WI38 (cell line): ENCODE results near the gene C12orf43.
"Not testable (repeated sequence)": the region's sequence is repeated elsewhere in the genome, so short reads cannot be mapped to it uniquely, and the experiment has no call there.

Experiments
- H3K4me3 ChIP-seq: 2 replicates; pipeline ENCODE4 v1.5.1; 2011; ENCODE audit warnings: low read depth, mild to moderate bottlenecking, control low read depth, low read length
- TF ChIP-seq, protein P1 (sequence below): IDR thresholded peaks from 2 replicates; pipeline ENCODE4 v1.5.1; 2012; ENCODE audit warnings: low read depth, mild to moderate bottlenecking, control low read depth, low read length

The C12orf43 gene, protein sequence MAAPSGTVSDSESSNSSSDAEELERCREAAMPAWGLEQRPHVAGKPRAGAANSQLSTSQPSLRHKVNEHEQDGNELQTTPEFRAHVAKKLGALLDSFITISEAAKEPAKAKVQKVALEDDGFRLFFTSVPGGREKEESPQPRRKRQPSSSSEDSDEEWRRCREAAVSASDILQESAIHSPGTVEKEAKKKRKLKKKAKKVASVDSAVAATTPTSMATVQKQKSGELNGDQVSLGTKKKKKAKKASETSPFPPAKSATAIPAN

DNA sequence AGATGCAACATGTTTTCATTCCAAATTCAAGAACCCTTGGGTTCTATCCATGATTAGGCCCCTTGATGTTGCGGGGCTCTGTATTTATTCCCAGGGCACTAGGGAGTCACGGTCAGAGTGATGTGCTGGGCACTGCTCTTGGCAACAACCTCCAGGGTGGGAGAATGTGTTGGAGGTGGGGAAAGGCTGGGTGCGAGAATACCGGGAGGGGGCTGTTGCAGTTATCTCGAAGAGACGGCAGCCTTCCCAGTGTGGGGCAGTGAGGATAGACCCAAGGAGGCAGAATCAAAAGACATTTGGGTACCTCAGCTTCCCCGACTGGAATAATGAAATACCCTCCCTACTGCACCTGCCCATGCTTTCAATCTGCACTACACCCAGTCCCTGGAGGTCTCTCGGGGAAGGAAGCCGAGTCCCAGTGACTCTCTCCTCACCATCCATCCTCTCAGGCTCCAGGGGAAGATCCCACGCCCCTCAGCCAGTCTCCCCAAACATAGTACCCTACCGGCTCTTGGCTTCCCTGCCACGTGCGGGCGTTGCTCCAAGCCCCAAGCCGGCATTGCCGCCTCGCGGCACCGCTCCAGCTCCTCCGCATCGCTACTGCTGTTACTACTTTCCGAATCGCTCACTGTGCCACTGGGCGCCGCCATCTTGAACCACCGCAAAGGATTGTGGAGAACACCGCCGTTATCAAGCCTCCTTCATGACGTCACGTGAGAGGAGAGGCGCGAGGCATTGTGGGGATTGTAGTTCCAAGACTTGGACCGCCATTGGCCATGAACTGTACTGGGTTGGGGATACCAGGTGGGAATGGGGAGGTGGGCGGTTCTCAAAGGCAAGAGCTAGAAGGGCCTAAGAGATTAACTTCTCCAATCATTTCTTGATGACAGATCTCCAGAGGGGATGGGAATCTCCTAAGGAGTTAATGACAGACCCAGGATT, at the start of gene C12orf43:
Gene C12orf43, minus strand, starts transcription at position 663 of the 942 bp plus-strand sequence. Its CDS starts 13 bp downstream, at position 650.
- peak within 1 kb of the TSS; percentile 98 for H3K4me3 ChIP-seq
- TF ChIP-seq, protein P1, sequence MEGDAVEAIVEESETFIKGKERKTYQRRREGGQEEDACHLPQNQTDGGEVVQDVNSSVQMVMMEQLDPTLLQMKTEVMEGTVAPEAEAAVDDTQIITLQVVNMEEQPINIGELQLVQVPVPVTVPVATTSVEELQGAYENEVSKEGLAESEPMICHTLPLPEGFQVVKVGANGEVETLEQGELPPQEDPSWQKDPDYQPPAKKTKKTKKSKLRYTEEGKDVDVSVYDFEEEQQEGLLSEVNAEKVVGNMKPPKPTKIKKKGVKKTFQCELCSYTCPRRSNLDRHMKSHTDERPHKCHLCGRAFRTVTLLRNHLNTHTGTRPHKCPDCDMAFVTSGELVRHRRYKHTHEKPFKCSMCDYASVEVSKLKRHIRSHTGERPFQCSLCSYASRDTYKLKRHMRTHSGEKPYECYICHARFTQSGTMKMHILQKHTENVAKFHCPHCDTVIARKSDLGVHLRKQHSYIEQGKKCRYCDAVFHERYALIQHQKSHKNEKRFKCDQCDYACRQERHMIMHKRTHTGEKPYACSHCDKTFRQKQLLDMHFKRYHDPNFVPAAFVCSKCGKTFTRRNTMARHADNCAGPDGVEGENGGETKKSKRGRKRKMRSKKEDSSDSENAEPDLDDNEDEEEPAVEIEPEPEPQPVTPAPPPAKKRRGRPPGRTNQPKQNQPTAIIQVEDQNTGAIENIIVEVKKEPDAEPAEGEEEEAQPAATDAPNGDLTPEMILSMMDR: no peak

DNA sequence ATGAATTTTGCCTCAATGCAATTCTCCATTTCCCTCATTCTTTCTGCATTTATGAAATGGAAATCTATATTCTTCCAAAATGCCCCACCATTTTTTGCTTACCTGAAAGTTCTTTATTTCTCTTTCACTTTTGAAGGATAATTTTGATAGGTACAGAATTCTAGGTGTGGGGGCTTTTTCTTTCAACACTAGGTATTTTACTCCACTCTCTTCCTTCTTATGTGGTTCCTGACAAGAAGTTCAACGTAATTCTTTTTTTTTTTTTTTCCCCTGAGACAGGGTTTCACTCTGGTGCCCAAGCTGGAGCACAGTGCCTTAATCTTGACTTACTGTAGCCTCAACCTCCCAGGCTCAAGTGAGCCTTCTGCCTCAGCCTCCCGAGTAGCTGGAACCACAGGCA, 49.1 kb upstream of the C12orf43 start:
- no peak overlapping the region for H3K4me3 ChIP-seq
- TF ChIP-seq, protein P1: no peak

DNA sequence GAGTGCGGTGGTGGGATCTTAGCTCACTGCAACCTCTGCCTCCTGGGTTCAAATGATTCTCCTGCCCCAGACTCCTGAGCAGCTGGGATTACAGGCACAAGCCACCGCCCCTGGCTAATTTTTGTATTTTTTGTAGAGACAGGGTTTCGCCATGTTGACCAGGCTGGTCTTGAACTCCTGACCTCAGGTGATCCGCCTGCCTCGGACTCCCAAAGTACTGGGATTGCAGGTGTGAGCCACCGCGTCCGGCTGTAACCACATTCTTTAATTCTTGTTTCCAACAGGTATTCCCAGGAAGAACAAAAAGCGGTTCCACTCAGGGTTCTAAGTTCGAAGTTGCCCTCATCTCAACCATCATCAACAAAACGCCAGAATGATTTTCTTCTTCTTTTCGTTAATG, 48.3 kb upstream of the C12orf43 start:
- H3K4me3 ChIP-seq: not testable (repeated sequence)

DNA sequence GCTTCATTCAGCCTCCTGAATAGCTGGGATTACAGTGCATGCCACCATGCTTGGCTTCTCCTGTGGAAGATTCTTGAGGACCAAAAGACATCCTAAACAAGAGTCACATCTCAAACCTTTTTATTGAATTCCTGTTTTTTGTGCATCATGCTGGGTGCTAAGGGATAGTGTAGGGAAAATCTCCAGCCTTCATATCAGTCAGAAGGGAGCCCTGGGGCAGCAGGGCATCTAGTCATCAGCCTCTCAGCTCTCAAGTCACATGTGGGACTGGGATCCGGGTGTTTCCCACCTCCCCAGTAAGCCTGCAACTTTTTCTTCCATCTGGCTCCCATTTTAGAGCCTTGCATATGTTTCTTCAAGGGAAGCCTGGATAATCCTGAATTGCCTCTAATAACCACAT, 47.8 kb upstream of the C12orf43 start:
- H3K4me3 ChIP-seq: no peak overlapping the region
- TF ChIP-seq, protein P1: no peak

DNA sequence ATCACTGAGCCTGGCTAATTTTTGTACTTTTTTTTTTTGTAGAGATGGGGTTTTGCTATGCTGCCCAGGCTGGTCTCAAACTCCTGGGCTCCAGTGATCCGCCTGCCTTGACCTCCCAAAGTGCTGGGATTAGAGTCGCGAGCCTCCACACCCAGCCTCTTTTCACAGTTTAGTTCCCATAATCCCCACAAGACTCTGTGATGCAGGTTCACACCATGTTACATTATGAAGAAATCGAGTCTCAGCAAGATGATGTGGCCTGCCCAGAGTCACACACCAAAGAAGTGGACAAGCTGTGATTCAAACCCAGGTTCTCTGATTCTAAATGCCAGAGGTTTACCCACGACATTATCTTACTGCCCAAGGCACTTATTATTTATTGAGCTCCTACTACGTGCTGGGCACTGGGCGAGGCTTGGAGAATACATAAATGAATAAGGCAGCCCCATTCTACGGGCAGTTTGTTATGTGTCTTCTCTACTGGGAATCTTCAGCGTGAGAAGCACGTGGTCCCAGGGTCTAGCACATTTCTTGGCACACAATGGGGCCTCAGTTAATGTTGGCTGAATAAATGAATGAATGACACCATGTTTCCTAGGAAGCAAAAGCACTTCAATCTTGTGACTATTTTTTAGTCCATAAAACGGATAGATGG, 46.2 kb upstream of the C12orf43 start:
- no peak overlapping the region for H3K4me3 ChIP-seq
- TF ChIP-seq, protein P1: no peak

DNA sequence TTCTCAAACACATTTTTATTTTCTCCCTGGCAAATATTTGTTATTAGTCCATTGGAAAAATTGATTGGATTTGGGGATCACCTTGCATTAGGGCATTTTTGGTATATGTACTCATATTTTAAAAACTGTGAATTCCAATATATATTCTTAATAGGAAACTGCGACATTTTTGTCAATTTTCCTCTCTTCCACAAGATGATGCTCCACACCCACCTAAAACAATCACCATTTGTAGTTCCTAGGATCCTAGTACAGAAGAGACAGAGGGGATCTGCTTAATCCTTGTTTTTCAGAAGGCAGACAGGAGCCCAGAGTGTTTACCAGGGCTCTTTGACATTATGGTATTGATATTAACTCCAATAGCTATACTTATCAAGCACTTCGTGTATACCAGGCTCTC, 45.5 kb upstream of the C12orf43 start:
- H3K4me3 ChIP-seq: no peak overlapping the region
- TF ChIP-seq, protein P1: no peak

DNA sequence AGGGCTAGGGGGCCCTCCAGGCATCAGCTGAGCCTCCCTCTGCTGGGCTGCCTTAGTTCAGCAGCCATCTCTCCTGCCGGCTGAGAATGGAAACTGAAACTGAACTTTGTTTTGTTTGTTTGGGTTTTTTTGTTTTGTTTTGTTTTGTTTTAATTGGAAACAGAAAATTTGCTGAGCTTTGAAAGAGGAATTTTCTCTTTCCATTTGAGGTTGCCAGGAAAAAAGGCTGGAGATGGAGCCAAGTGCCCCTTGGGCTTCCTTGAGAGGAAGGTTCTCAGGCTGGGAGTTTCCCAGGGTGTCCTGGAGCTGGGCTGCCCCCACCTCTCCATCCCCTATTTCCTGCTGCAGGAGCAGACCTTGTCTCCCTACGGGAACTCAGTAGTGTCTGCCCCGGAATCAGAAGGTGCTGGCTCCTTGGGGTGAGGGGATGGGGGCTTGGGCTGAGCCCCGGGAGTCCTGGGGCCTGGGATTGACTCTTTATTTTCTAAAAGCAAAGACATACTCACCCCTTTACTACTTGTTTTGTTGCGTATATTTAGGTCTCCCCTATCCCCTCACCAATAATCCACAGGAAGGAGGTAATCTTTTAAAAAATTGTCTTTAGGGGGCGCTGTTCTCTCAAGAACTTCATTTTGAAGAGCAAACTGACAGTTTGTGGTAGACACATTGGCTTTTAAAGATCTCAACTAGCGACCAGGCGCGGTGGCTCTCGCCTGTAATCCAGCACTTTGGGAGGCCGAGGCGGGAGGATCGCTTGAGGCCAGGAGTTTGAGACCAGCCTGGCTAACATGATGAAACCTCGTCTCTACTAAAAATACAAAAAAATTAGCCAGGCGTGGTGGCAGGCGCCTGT, 44.1 kb upstream of the C12orf43 start:
- TF ChIP-seq, protein P1: peak; percentile 43
- peak overlapping the region; percentile 30 for H3K4me3 ChIP-seq
